Measurements from ENCODE around the gene NDUFV2.

Gene NDUFV2

GRCh38 chr18:9062418-9062751 lies 40.1 kb upstream of the NDUFV2 start:
- no peaks in the 10 kb centered on the region for H3K36me3 Mint-ChIP-seq (ENCODE audit: low read depth)
- H3K27me3 Mint-ChIP-seq (ENCODE audit: low read depth) = no peaks in the 10 kb centered on the region
- H3K27ac Mint-ChIP-seq = no peak overlapping the region
- no peaks in the 10 kb centered on the region for H3K9me3 Mint-ChIP-seq
- H3K4me3 Mint-ChIP-seq = no peak overlapping the region
- TF ChIP-seq CTCF (IDR thresholded peaks at IDR 0.05; ENCODE audit: unreplicated experiment in 3 of 3) = no peak
- H3K4me1 Mint-ChIP-seq = peaks cover 7% of the 10 kb centered on the region

- Mint-ChIP-seq H3K4me1 (peaks cover 6% of the 10 kb centered on the region), H3K9me3 (no peaks in the 10 kb centered on the region), H3K27ac (no peak overlapping the region), H3K27me3 (ENCODE audit: low read depth) (peaks cover 4% of the 10 kb centered on the region), H3K4me3 (no peak overlapping the region), H3K36me3 (ENCODE audit: low read depth) (no peaks in the 10 kb centered on the region)
- no peak for TF ChIP-seq CTCF (IDR thresholded peaks at IDR 0.05; ENCODE audit: unreplicated experiment in 3 of 3)
These were observed 36.6 kb upstream of the NDUFV2 start for GRCh38 chr18:9065864-9066263.

GRCh38 chr18:9066358-9066757 lies 36.1 kb upstream of the NDUFV2 start:
- no peak overlapping the region for H3K27ac Mint-ChIP-seq
- peaks cover 4% of the 10 kb centered on the region for H3K27me3 Mint-ChIP-seq (ENCODE audit: low read depth)
- no peak overlapping the region for H3K4me3 Mint-ChIP-seq
- H3K36me3 Mint-ChIP-seq (ENCODE audit: low read depth) = no peaks in the 10 kb centered on the region
- no peak for TF ChIP-seq CTCF (IDR thresholded peaks at IDR 0.05; ENCODE audit: unreplicated experiment in 3 of 3)
- peaks cover 6% of the 10 kb centered on the region for H3K4me1 Mint-ChIP-seq
- H3K9me3 Mint-ChIP-seq = no peaks in the 10 kb centered on the region

DNA sequence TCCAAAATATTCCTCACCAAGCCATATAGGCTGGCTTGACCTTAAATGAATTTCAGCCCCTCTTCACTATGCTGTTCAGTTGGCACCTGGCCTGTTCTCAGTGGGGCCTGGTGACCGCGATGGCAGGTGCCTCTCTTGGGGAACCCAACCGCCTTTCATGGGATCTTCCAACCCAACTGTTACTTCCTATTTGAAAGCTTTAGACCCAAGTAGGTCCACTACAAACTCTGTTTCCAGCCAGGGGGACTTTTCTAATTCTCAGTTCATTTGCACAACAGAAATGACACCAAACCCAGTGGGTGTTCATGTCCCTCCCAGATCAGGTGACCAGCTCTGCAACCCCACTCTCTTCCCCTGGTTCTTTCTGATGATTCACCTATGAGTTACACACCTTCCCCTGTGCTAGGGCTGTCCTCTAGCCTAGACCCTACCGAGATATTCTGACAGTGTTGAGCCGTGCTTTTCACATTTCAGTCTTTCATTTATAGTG lies 35.6 kb upstream of the NDUFV2 start:
- Mint-ChIP-seq H3K4me1 (peaks cover 6% of the 10 kb centered on the region), H3K9me3 (no peaks in the 10 kb centered on the region), H3K4me3 (no peak overlapping the region)

DNA sequence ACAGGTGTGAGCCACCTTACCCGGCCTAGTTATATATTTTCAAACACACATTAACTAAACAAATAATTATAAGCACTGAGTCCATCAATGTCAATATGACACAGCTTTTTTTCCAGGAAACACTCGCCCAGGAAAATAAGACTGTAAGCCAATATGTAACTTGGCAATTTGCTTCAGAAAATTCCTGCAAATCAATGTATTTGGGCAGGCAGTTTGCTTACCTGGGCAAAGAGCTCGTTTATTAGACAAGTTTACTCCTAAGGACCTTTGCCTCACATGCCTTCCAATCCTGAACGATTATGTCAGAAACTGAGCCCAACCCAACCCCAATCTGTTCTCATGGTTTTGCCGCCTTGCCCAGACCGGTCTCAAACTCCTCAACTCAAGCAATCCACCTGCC lies 34.7 kb upstream of the NDUFV2 start:
- peaks cover 6% of the 10 kb centered on the region for H3K4me1 Mint-ChIP-seq
- H3K27me3 Mint-ChIP-seq (ENCODE audit: low read depth) = peaks cover 4% of the 10 kb centered on the region
- TF ChIP-seq CTCF (IDR thresholded peaks at IDR 0.05; ENCODE audit: unreplicated experiment in 3 of 3) = no peak
- no peaks in the 10 kb centered on the region for H3K9me3 Mint-ChIP-seq
- no peak overlapping the region for H3K4me3 Mint-ChIP-seq
- H3K36me3 Mint-ChIP-seq (ENCODE audit: low read depth) = no peaks in the 10 kb centered on the region
- no peak overlapping the region for H3K27ac Mint-ChIP-seq

More for the DNA sequence above, 35.6 kb upstream of the NDUFV2 start:
- Mint-ChIP-seq H3K27ac (no peak overlapping the region), H3K36me3 (ENCODE audit: low read depth) (no peaks in the 10 kb centered on the region), H3K27me3 (ENCODE audit: low read depth) (peaks cover 4% of the 10 kb centered on the region)
- TF ChIP-seq CTCF (IDR thresholded peaks at IDR 0.05; ENCODE audit: unreplicated experiment in 3 of 3) = no peak

- Mint-ChIP-seq H3K4me3 (no peak overlapping the region), H3K9me3 (no peaks in the 10 kb centered on the region), H3K4me1 (peaks cover 6% of the 10 kb centered on the region), H3K27ac (no peak overlapping the region), H3K27me3 (ENCODE audit: low read depth) (peaks cover 4% of the 10 kb centered on the region), H3K36me3 (ENCODE audit: low read depth) (no peaks in the 10 kb centered on the region)
- TF ChIP-seq CTCF (IDR thresholded peaks at IDR 0.05; ENCODE audit: unreplicated experiment in 3 of 3) = no peak
These were observed 34.2 kb upstream of the NDUFV2 start for GRCh38 chr18:9068346-9068745.

Data from nephron (organoid).